HG03457 (cell line): ENCODE data around the gene CEBPZ.

Experiments
- ATAC-seq: cut with Tn5 transposase; IDR thresholded peaks from one replicate; pipeline ENCODE4 v1.9.1; 2021; ENCODE audit warnings: moderate number of reproducible peaks; ENCODE audit not compliant: unreplicated experiment

The CEBPZ gene

DNA sequence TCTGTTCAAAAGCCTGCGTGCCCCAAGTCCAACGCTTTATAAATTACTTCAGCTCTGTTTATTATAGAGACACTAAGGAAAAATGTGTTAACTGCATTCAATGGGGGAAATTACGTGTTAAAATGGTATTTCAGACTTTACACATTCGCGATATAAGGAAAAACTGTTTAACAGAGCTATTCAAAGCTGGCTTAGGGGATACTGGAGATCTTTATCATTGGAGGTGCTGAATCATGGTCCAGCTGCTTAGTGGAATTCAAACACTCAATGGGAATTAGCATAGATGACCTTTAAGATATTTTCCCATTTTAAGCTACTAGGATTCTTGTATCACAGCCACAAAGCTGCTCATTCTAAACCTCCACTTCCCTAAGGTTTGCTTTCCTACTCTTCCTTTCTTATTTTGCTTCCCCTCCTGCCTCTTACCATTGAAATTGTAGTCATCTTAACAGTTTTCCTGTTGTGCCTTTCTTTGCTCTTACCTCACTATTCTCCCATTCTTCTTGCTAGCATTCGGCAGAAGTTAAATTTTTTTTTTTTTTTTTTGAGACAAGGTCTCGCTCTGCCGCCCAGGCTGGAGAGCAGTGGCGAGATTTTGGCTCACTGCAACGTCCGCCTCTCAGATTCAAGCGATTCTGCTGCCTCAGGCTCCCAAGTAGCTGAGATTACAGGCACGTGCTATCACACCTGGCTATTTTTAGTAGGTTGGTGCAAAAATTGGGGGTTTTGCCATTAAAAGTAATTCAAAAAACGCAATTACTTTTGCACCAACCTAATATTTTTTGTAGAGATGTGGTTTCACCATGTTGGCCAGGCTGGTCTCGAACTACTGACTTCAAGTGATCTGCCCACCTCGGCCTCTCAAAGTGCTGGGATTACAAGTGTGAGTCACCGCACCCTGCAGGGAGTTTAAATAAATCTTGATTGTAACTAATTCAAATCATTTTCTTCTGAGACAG is 49.4 kb downstream of the CEBPZ start:
- ATAC-seq, result no peak

DNA sequence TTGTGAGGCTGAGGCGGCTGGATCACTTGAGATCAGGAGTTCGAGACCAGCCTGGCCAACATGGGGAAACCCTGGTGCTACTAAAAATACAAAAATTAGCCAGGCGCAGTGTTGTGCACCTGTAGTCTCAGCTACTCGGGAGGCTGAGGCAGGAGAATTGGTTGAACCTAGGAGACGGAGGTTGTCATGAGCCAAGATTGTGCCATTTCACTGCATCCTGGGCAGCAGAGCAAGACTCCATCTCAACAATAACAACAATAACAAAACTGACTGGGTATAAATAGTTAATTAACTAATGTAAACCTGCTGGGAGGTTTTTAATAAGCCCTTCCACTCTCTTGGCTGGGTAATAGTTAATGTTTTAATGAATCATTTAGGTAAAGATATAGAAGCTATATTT is 50.8 kb downstream of the CEBPZ start:
- ATAC-seq, result no peak

DNA sequence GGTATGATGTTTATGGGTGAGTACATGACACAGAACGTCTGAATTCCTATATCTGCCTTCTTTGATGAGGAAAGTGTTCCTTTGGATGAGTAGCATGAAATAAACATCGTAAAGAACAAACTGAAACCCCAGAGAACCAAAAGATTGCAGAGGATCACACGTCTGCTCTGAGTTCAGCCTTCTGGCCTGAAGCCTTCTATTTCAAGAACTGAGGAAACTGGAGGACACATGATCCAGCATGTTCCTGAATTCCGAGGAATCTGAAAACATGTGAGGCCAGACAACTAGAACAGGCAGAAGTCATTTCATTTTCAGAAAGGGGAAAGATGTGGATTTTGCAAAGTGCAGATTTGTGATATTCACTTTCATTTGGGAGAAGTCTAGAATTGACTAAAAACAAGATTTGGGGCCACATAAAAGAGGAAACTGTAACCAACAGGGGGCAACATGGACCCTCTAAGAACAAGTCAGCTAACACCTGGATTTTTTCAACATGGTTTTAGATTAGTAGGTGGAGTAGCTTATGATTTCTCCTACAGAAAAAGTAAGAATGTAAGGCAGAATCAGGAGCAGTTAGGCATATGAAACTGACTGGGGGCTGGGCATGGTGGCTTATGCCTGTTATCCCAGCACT is 51.3 kb downstream of the CEBPZ start:
- no peak for ATAC-seq

DNA sequence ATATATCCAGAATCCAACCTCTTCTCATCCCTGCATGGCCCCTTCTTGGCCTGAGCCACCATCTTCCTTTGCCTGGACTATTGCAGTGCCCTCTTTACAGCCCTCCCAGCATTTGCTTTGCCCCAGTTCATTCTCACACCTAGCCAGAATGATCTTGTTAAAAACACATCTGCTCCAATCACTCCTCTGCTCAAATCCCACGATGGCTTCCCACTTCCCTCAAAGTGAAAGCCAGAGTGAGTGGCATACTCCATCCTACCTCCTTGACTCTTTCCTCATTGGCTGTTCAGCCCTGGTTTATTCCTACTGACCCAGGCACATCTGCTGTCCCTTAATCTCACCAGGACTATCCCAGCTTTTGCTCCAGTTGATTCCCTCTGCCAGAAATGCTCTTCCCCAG is 57.7 kb downstream of the CEBPZ start:
- ATAC-seq, result no peak

DNA sequence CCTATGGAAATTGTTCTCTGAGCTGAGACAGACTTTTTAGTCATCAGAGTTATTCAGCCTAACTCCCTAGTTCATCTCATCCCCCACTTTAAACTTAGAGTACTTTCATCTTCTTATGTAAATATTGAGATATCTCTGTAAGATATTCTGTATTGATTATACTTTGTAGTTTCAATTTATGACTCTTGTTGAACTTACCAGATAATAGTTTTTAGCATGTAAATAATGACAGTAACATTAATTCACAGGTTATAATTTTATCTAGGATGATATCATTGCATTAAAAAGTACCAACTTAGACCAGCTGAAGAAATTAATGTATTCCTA is 59.8 kb downstream of the CEBPZ start:
- ATAC-seq, result no peak

DNA sequence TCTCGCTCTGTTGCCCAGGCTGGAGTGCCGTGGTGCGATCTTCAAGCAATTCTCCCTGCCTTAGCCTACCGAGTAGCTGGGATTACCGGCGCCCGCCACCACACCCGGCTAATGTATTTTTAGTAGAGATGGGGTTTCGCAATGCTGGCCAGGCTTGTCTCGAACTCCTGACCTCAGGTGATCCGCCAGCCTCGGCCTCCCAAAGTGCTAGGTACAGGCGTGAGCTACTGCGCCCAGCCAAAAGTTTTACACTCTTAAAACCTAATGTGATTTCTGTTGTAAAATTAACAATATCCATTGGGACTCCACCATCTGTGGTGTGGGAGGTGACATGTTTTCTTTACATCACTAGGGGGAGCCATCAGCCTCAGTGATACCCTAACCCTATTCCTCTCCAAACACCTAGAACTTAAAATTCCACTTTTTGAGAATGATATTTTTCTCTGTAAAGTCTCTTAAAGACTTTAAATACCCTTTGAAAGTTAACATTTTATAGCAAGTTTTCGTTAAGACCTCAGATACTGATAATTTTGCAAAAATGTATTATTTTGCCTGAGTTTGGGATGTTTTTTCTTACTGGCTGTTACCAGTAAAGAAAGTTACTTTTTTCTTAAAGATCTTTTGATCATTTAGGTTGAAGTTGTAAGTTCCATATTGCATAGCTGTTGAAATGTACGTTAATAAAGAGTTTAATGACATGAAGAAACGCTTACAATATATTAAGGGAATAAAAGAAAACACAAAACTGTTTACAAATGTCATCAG is 63.0 kb downstream of the CEBPZ start:
- ATAC-seq, result no peak

DNA sequence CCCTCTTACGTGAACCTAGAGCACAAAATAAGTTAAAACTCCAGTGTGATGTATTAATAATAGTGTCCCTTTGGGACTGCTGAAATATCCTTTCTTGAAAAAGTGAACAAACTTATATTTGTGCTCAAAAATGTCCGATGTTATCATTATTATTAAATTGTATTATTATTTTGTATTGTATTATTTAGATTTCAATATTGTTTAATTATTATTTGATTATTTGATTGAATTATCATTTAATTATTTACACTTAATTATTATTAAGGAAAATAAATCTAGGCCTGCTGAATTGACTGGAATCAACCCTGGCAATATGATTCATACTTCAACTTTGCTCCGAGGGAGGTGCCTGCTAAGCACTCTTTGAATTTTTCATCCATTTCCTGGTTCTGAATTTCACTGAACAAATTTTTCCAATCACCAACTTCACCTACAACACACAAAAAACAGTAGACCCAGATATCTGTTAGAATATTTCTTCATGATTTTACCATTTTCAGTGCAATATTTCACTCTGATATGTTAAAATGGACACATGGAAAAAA is 63.7 kb downstream of the CEBPZ start:
- no peak for ATAC-seq

DNA sequence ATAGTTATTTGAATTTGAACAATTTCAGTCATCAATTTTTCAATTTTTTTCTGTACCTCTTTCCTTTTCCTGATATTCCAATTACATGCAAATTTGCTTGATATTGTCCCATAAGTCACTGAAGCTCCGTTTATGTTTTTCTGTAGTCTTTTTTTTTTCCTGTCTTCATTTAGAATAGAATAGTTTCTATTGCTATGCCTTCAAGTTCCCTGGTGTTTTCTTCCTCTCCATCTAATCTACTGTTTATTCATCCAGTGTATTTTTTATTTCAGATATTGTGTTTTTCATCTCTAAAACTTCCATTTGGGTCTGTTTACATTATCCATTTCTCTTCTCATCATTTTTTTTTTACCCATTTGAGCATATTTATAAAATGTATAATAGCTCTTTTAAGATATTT is 66.6 kb downstream of the CEBPZ start:
- no peak for ATAC-seq

DNA sequence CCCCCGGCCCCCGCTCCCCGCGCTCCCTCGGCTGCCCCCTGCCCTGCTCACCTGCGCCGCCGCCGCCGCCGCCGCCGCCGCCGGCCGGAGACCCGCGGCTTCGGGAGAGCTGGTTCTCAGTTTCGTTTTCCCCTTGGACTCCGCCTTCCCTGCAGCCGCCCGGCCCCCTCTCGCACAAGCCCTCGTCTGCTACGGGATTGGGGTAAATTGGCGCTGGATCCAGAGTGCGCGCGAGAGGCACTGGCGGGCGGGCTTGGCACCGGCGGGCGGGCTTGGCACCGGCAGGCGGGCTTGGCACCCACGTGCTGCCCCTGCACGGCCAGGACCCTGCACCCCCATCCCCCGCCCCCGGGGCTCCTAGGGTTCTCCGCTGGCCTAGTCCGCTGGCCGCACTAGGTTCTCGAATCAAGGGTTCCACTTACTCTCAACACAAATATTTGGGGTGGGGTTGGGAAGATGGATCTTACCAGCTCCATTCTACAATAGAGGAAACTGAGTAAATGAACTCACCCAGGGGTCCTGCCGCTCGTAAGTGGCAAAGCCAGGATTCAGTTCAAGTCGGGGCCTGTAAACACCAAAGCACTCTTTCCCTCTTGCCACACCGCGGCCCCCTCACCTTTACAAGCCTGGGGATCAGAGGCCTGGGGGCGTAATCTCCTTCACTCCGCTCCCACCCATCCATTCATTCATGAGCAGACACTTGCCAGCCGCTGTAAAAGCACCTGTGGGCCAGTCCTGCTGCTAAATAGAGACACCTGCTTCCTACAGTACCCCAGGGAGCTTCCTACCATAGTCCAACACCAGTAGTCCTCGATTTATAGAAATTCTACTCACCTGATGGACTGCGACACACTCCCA is 74.3 kb downstream of the CEBPZ start, which contains the start of gene EIF2AK2:
TSS of gene EIF2AK2 (minus strand) at position 124 of the 858 bp plus-strand sequence. CDS start 9,174 bp downstream, outside the sequence.
- peak; percentile 81 for ATAC-seq

DNA sequence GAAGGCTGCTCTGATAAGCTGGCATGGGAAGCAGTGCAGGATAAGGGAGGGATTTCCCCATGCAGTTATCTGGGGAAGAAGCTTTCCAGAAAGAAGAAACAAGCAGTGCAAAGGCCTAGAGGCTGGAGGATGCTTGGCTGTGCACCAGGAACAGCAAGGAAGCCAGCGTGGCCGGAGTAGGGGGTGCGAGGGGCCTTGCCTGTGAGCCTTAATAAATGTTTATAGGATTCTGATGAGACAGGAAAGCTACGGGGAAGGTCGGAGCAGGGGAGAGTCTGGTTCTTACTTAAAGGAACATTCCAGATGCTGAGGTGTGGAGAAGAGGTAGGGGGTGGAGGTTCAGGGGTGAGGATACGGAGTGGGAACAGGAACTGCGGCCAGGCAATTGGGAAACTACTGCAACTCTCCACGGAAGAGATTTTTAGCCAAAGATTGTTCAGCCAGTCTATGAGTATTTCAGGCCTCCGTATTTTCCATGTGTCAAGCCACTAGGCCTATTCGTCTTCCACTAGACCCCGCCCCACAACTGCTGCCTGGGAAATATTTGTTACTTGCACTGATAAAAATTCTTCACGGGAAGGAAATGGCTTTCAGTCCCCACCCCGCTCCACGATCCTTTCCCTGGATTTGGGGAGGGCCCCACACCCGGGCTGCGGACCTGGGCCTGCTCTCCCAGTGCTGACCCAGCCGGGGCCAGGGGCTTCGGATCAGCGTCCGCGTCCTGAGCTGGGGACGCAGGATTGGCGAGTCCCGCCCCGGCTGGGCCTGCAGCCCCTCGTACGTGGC is 75.1 kb downstream of the CEBPZ start:
- ATAC-seq, result peak; percentile 16

DNA sequence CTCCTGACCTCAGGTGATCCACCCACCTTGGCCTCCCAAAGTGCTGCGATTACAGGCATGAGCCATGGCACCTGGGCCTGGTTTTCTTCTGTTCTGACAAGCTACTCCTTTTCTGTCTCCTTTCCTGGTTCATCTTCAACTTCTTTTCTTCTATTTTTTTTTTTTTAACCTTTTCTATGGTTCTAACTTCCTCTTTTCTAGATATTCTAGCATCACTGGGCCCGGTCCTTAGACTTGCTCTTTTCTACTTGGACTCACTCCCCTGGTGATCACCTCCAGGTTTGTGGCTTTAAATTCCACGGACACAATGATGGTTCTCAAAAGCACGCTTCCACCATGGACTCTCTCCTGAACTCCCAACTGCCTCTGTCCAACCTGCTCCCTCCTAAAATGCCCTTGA is 76.6 kb downstream of the CEBPZ start:
- no peak for ATAC-seq

DNA sequence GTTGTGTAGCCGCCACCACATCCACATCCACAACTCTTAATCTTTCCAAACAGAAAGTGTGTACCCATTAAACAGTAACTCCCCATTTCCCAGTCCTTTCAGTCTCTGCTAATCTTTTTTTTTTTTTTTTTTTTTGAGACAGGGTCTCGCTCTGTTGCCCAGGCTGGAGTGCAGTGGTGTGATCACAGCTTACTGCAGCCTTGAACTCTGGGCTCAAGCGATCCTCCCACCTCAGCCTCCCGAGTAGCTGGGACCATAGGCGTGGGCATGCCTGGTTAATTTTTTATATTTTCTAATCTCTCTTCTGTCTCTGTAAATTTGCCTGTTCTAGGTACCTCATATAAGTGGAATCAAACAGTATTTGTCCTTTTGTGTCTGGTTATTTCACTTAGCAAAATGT is 78.2 kb downstream of the CEBPZ start:
- no peak for ATAC-seq
